GM12872 (cell line): ENCODE results near the gene SPATA31E1.

Experiments
- TF ChIP-seq, protein P1 (sequence below): IDR thresholded peaks from 3 replicates; pipeline ENCODE4 v1.5.1; 2011; ENCODE audit warnings: low read depth, mild to moderate bottlenecking, low read length, moderate library complexity; ENCODE audit not compliant: insufficient read depth

The SPATA31E1 gene

DNA sequence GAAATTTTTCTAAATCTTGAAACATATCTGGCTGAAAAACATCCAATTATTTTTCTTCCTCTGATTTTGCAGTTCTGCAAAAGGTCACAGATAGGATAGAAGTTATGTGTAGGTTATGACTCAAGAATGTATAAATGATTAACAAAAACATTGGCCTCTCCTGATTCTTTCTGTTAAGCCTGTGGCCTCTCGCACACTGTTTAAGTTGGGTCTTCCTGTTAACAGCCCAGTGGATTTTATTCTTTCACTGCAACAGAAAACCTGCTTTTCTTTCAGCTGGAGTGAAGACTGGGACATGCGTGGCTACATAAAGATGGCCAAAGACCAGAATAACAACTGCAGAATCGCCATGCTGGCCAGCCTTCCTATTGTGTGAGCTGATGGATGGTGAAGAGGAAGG, 17.1 kb upstream of the SPATA31E1 start:
- TF ChIP-seq, protein P1, sequence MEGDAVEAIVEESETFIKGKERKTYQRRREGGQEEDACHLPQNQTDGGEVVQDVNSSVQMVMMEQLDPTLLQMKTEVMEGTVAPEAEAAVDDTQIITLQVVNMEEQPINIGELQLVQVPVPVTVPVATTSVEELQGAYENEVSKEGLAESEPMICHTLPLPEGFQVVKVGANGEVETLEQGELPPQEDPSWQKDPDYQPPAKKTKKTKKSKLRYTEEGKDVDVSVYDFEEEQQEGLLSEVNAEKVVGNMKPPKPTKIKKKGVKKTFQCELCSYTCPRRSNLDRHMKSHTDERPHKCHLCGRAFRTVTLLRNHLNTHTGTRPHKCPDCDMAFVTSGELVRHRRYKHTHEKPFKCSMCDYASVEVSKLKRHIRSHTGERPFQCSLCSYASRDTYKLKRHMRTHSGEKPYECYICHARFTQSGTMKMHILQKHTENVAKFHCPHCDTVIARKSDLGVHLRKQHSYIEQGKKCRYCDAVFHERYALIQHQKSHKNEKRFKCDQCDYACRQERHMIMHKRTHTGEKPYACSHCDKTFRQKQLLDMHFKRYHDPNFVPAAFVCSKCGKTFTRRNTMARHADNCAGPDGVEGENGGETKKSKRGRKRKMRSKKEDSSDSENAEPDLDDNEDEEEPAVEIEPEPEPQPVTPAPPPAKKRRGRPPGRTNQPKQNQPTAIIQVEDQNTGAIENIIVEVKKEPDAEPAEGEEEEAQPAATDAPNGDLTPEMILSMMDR = no peak

DNA sequence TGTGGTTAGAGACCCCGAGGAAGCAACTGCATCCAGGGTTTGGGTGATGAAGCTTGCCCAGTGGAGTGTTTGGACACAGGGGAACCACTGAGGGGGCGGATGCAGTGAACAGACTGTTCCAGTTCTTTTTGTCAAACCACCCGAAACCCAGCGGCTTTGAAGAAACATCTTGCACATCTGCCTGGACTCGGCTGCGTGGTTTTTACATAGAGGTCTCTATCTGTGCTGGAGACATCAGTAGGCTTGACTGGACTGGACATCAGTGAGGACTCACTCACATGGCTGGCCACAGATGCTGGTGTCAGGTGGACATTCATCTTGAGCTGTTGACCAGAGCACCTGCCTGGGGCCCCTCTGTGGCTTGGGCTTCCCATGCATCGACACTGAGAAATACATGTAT, 15.3 kb upstream of the SPATA31E1 start:
- TF ChIP-seq, protein P1 = no peak

DNA sequence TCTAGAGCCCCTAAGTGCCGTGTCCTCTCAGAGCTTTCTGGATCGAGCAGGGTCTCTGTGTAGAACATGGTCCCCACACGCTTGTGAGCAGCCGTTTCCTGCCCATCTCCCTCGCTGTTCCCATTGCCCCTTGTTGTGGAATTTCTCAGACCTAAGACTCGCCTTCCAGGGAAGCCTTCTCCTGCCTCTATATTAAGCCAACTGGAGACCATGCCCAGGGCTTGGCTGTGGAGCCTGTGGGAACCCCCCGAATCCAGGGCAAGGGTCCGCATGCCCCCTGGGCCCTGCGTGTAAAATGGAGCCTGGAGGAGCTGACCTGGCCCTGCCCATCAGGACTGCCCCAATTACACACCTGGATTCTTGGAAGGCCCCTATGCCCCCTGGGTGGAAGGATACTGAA, 14.5 kb upstream of the SPATA31E1 start:
- TF ChIP-seq, protein P1 = no peak

DNA sequence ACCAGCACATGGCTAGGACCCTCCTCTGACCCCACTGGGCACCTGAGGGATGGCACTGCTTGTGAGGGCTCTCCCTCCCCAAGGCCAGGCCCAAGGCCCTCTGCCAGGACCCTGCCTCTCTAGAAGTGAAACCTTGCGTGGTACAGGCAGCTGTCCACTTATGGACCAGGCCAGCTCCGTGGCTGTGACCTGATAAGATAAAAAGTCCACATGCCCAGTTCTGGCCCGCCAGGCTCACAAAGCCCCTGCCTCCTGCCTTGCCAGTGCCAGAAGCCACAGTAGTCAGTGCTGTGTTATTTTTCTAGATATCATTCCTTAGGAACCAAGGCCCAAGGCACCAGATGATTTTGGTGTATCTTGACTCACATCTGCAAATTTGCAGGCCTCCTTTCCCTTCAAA, 14.0 kb upstream of the SPATA31E1 start:
- TF ChIP-seq, protein P1 = no peak

DNA sequence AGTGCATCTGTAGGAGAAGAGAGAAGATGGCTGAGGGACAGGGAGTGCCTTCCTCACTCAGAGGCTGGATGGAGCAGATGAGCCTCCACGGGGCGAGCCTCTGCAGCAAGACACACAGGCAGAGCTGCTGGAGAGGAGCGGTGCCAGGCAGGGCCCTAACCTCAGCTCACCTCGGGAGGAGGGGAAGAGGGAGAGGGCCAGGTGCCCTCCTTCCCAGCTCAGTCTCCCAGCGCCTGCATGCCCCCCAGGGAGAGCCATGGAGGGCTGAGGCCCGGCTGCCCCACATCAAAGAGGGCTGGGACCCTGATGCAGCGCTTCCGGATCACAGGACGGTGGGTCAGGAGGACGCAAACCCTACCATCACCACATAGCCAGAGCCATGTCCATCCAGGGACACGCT, 13.6 kb upstream of the SPATA31E1 start:
- TF ChIP-seq, protein P1 = no peak

DNA sequence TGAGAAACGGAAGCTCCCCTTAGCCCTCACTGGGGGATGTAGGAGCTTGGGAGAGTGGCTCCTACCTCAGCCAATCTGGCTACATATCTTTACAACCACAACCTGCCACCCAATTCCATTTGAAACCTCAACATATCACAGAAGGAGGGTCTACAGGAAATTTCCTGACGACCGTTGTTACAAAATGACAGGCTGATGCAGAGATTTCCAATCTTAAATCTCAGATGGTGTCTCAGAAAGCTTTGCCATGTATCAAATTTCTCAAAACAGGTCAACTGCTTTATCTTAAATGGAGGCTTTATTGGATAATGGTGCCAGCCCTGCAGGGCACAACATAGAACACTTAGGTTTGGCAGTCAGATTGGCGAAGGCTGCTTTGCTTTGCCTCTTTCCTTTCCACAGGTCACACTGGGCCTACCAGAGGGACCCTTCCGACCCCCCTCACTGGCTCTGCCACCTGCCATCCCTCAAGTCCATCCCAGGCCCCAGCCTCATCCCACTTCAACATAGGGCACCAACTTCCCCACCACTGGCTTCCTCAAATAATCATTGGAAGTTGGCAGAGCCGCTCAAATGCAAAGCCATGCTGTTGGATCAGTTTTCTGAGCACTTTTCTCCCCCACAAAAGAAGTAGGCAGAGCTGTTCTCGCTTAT, 11.1 kb upstream of the SPATA31E1 start:
- TF ChIP-seq, protein P1 = no peak

DNA sequence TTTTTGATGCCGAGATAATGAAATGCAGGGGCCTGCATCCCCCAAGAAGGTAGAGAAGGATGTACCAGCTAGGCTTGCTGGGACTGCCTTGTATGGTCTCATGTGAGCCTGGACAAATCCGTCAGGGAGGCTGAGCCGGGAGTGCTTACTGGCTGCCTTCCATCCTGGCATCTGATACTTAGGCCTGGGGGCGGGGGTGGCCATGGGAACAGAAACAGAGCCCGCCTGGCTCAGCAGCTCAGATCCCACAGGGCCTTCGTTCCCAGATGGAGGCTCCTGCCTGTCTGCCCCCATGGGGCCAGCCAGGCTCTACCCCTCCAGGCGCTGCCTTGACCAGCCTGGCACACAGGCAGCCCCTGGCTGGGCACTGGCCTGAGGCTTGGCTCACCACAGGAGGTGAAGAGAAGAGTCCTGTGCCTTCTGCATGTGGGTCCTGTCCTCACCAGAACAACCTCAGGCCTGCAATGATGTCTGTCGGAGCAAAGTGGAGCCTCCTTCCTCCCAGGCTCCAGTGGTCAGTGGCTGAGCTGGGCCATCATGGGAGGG, 10.5 kb upstream of the SPATA31E1 start:
- TF ChIP-seq, protein P1 = no peak
